HepG2 (cell line): ENCODE results near the gene REM2. TPM values are rescaled to one million over a fixed set of nuclear protein-coding genes. Genes with fewer than 3 reads are reported as not detected.
A peak's percentile ranks its signal among the peaks of the same experiment; 100 is the strongest.

Experiments used
- CREM ChIP-seq, 2 experiments: sonication (generic) in 1 of 2; formaldehyde crosslinking in 1 of 2; IDR thresholded peaks; 2 replicates each; pipeline versions ENCODE4 v1.4.0 to v1.6.1; 2016 to 2020; ENCODE audit warnings: antibody characterized with exemption in 1 of 2, mild to moderate bottlenecking in 1 of 2, missing genetic modification reagents in 1 of 2
- CSRNP1 ChIP-seq: sonication (generic); formaldehyde crosslinking; IDR thresholded peaks from 2 replicates; pipeline ENCODE4 v1.8.1; 2023; ENCODE audit warnings: mild to moderate bottlenecking, missing genetic modification reagents
- EHMT2 ChIP-seq: fragments of 200-600 bp; sonication (generic); IDR thresholded peaks from 2 replicates; pipeline ENCODE4 v1.7.0; 2017; ENCODE audit warnings: antibody characterized with exemption, low read depth, low read length, borderline replicate concordance
- GTF3A ChIP-seq: sonication (generic); formaldehyde crosslinking; conservative IDR thresholded peaks from 2 replicates; pipeline ENCODE4 v1.4.0; 2020; ENCODE audit warnings: mild to moderate bottlenecking, missing genetic modification reagents
- HIC2 ChIP-seq: sonication (generic); formaldehyde crosslinking; IDR thresholded peaks from 2 replicates; pipeline ENCODE4 v1.9.0; 2022; ENCODE audit warnings: low read depth, missing genetic modification reagents
- POLR2G ChIP-seq: fragments of 200-400 bp; formaldehyde crosslinking; IDR thresholded peaks from 2 replicates; pipeline ENCODE4 v1.6.1; 2018; ENCODE audit warnings: mild to moderate bottlenecking, low read depth, low read length, moderate library complexity
- SNAI1 ChIP-seq: sonication (generic); formaldehyde crosslinking; IDR thresholded peaks from 2 replicates; pipeline ENCODE4 v1.5.0; 2020; ENCODE audit warnings: mild to moderate bottlenecking, missing genetic modification reagents, borderline replicate concordance
- TBL1XR1 ChIP-seq: fragments of 150-350 bp; IDR thresholded peaks from 2 replicates; pipeline ENCODE4 v1.6.1; 2014; ENCODE audit warnings: borderline replicate concordance, low read length; ENCODE audit not compliant: partially characterized antibody
- ZFX ChIP-seq: sonication (generic); formaldehyde crosslinking; IDR thresholded peaks from 2 replicates; pipeline ENCODE4 v1.4.0; 2020; ENCODE audit warnings: mild to moderate bottlenecking, low read depth, missing genetic modification reagents, moderate library complexity
- ZGPAT ChIP-seq: IDR thresholded peaks from 2 replicates; pipeline ENCODE4 v1.6.1; 2016; ENCODE audit warnings: mild to moderate bottlenecking
- ZMYM2 ChIP-seq: sonication (generic); formaldehyde crosslinking; IDR thresholded peaks from 2 replicates; pipeline ENCODE4 v1.8.0; 2022; ENCODE audit warnings: mild to moderate bottlenecking, missing genetic modification reagents
- ZNF18 ChIP-seq: sonication (generic); formaldehyde crosslinking; IDR thresholded peaks from 2 replicates; pipeline ENCODE4 v1.8.0; 2022; ENCODE audit warnings: mild to moderate bottlenecking, missing genetic modification reagents; ENCODE audit not compliant: insufficient replicate concordance
- ZNF563 ChIP-seq: sonication (generic); formaldehyde crosslinking; IDR thresholded peaks from 2 replicates; pipeline ENCODE4 v1.8.0; 2022; ENCODE audit warnings: mild to moderate bottlenecking, moderate library complexity, missing genetic modification reagents
- ZNF580 ChIP-seq: IDR thresholded peaks from 2 replicates; pipeline ENCODE4 v1.6.1; 2016; ENCODE audit warnings: low read depth, borderline replicate concordance
- ZNF615 ChIP-seq: sonication (generic); formaldehyde crosslinking; IDR thresholded peaks from 2 replicates; pipeline ENCODE4 v1.5.0; 2020; ENCODE audit warnings: mild to moderate bottlenecking, missing genetic modification reagents, borderline replicate concordance
- ZNF703 ChIP-seq: sonication (generic); formaldehyde crosslinking; IDR thresholded peaks from 2 replicates; pipeline ENCODE4 v1.5.1; 2020; ENCODE audit warnings: missing genetic modification reagents, mild to moderate bottlenecking, moderate library complexity, borderline replicate concordance
- ZNF704 ChIP-seq: sonication (generic); formaldehyde crosslinking; IDR thresholded peaks from 2 replicates; pipeline ENCODE4 v1.8.1; 2023; ENCODE audit warnings: mild to moderate bottlenecking, inconsistent platforms, moderate library complexity, missing genetic modification reagents, borderline replicate concordance
- polyA plus RNA-seq, 8 experiments: library from polyadenylated mRNA; depleted of rRNA in 3 of 8; stranded (reverse) in 7 of 8; unstranded in 1 of 8; fragments of >200 nt; fragmentation: Illumina TruSeq in 4 of 8; extraction: Trizol in 4 of 8; gene quantifications; 2 replicates each; pipeline versions ENCODE4 v1.2.1 to v1.2.3, GENCODE V29; 2011 to 2016; ENCODE audit warnings: low read depth in 4 of 8, missing spikeins in 1 of 8, mixed read lengths in 1 of 8; ENCODE audit not compliant: insufficient read depth in 1 of 8
- total RNA-seq, 5 experiments: library from RNA; depleted of rRNA; stranded (reverse); fragments of >200 nt; fragmentation: Illumina TruSeq; extraction: Trizol; gene quantifications; 2 replicates each; pipeline ENCODE4 v1.2.3, GENCODE V29; 2016; ENCODE audit warnings: low read depth in 1 of 5

REM2 gene
- total and polyA plus RNA-seq, 2 of the 13 experiments (the other 11 are each of a cell fraction or from before 2014, with no cell fraction given), result 0.20 TPM; not detected in 1

- TF ChIP-seq ZNF704 (CRISPR knock-in tag) (peak; percentile 24; the same call in 1 of the 2 replicates), ZNF18 (CRISPR knock-in tag) (no peak), POLR2G (peak; percentile 54; the same call in 1 of the 2 replicates), CSRNP1 (CRISPR knock-in tag) (no peak), ZNF703 (no peak), ZMYM2 (no peak), ZGPAT (no peak; the same call in none of the 2 replicates), ZNF615 (no peak; the same call in 1 of the 2 replicates), GTF3A (CRISPR knock-in tag) (no peak; the same call in none of the 2 replicates), ZFX (CRISPR knock-in tag) (no peak; the same call in none of the 2 replicates), HIC2 (CRISPR knock-in tag) (0 out of 2 replicates have a peak, but pooled peaks have one; percentile 46), ZNF580 (0 out of 2 replicates have a peak, but pooled peaks have one; percentile 42), TBL1XR1 (no peak), CREM (IDR thresholded peaks at IDR 0.05) (no peak), CREM (CRISPR knock-in tag; IDR thresholded peaks at IDR 0.05) (no peak), SNAI1 (CRISPR knock-in tag) (no peak; the same call in 1 of the 2 replicates), ZNF563 (CRISPR knock-in tag) (peak; percentile 28), EHMT2 (no peak)
Measured at GRCh38 chr14:22872033-22872832, 10.8 kb upstream of the REM2 start (continued).
